ENCODE results near the gene FHOD1. TPM values are rescaled to one million over a fixed set of nuclear protein-coding genes. Genes with fewer than 3 reads are reported as not detected.

The FHOD1 gene
- total RNA-seq, 4 donors from 2014 or later, result 7.7 to 28.8 (median 15.3) TPM

DNA sequence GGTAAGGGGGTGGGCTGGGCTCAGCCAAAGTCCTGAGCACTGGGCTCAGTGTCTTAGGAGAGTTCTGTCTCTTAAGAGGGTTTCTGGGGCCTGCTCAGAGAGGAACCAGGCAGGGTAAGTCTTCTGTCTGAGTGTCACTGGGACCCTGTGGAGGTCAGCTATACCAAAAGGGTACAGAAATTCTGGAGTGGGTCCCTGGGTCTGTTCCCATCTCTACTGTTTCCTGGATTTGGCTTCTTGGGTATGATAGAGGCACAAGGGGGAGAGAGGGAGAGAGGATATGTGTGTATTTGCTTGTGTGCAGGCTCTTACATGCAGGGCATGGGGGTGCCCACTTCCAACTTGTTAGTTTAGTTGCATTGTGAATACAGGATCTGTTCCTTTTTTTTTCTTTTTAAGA lies 53.7 kb downstream of the FHOD1 start:
- TF ChIP-seq POLR2A (IDR thresholded peaks at IDR 0.05) (no peak), EP300 (IDR thresholded peaks at IDR 0.05) (no peak), POLR2AphosphoS5 (IDR thresholded peaks at IDR 0.05) (no peak)
- TF ChIP-seq, protein P1, sequence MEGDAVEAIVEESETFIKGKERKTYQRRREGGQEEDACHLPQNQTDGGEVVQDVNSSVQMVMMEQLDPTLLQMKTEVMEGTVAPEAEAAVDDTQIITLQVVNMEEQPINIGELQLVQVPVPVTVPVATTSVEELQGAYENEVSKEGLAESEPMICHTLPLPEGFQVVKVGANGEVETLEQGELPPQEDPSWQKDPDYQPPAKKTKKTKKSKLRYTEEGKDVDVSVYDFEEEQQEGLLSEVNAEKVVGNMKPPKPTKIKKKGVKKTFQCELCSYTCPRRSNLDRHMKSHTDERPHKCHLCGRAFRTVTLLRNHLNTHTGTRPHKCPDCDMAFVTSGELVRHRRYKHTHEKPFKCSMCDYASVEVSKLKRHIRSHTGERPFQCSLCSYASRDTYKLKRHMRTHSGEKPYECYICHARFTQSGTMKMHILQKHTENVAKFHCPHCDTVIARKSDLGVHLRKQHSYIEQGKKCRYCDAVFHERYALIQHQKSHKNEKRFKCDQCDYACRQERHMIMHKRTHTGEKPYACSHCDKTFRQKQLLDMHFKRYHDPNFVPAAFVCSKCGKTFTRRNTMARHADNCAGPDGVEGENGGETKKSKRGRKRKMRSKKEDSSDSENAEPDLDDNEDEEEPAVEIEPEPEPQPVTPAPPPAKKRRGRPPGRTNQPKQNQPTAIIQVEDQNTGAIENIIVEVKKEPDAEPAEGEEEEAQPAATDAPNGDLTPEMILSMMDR (IDR thresholded peaks at IDR 0.05), result no peak

DNA sequence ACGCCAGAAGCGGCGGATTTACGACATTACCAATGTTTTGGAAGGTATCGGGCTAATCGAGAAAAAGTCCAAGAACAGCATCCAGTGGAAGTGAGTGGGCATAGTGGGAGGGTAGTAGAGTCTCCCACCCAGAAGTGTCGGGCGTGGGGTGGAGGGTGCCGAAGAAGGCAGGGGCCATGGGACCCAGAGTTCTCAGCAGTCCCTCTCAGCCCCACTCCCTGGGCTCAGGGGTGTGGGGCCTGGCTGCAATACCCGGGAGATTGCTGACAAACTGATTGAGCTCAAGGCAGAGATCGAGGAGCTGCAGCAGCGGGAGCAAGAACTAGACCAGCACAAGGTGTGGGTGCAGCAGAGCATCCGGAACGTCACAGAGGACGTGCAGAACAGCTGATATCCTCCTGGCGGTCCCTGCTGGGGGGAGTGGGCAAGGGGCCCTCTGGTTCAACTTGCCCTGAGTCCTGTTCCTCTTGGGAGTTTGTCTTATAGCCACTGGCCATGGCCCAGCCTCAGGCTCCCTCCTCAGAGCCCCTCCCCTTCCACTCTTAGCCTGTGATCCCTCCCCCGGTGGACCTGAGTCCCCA lies 54.4 kb downstream of the FHOD1 start:
- peaks cover 41% of the 10 kb centered on the region for H3K36me3 ChIP-seq
- peak overlapping the region; percentile 83 for H3K4me3 ChIP-seq
- no peak for DNase-seq (ENCODE audit: low spot score in 2 of 2)
- peaks cover 36% of the 10 kb centered on the region for H3K4me1 ChIP-seq
- no peaks in the 10 kb centered on the region for H3K9me3 ChIP-seq
- peak overlapping the region; percentile 55 for H3K27ac ChIP-seq
- H3K27me3 ChIP-seq, result no peaks in the 10 kb centered on the region
- TF ChIP-seq, protein P1 (IDR thresholded peaks at IDR 0.05), result no peak
- no peak for TF ChIP-seq POLR2A (IDR thresholded peaks at IDR 0.05)
- TF ChIP-seq EP300 (IDR thresholded peaks at IDR 0.05), result no peak
- TF ChIP-seq POLR2AphosphoS5 (IDR thresholded peaks at IDR 0.05), result no peak
- 25% methylated on average over 17 of the region's 17 CpGs for WGBS

More for the DNA sequence above, 53.7 kb downstream of the FHOD1 start:
- Histone ChIP-seq H3K4me1 (peaks cover 43% of the 10 kb centered on the region), H3K36me3 (peaks cover 44% of the 10 kb centered on the region), H3K27ac (no peak overlapping the region), H3K4me3 (peak overlapping the region; percentile 83), H3K27me3 (no peaks in the 10 kb centered on the region), H3K9me3 (no peaks in the 10 kb centered on the region)
- DNase-seq (ENCODE audit: low spot score in 2 of 2), result no peak

DNA sequence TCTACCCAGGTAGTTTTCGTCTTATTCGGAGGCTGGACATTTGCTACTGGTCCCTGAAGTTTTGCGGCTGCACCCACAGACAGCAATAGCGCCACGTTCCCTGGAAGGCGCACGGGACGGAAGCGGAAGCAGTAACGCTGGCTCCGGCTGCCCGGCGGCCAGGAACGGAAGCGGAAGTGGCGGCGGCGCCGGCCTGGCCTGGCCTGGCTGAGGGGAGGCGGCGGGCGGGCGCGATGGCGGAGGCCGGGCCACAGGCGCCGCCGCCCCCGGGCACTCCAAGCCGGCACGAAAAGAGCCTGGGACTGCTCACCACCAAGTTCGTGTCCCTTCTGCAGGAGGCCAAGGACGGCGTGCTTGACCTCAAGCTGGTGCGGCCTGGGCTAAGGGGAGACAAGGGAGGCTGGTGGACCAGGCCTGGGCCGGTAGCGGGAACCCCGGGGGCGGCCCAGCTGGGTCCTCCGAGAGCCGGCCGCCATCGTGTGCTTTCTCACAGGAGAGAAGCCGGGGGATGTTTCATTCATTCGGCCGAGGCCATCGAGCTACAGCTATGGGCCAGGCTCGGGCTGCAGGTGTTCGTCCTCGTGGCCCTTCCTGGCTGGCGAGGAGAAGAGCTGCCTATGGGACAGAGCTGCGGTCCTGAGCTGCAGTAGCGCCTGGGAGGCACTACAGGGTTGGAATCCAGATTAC lies 55.1 kb downstream of the FHOD1 start, which contains the start of gene E2F4:
E2F4 (plus strand) TSS at position 161 of the 687 bp plus-strand sequence; CDS start at position 234, 73 bp downstream.
- Histone ChIP-seq H3K4me1 (peaks cover 29% of the 10 kb centered on the region), H3K9me3 (no peaks in the 10 kb centered on the region), H3K4me3 (peak within 1 kb of the TSS; percentile 83), H3K27ac (peak within 1 kb of the TSS; percentile 55), H3K27me3 (no peaks in the 10 kb centered on the region), H3K36me3 (peaks cover 34% of the 10 kb centered on the region)
- DNase-seq (ENCODE audit: low spot score in 2 of 2), result peak; percentile 93 to 95
- 0% methylated on average over 11 of the region's 54 CpGs for WGBS
- TF ChIP-seq POLR2A (IDR thresholded peaks at IDR 0.05) (peak in 1 of 2 donors; percentile 72), EP300 (IDR thresholded peaks at IDR 0.05) (no peak), POLR2AphosphoS5 (IDR thresholded peaks at IDR 0.05) (peak in 2 of 3 donors; percentile 56 to 75)
- TF ChIP-seq, protein P1 (IDR thresholded peaks at IDR 0.05), result no peak

DNA sequence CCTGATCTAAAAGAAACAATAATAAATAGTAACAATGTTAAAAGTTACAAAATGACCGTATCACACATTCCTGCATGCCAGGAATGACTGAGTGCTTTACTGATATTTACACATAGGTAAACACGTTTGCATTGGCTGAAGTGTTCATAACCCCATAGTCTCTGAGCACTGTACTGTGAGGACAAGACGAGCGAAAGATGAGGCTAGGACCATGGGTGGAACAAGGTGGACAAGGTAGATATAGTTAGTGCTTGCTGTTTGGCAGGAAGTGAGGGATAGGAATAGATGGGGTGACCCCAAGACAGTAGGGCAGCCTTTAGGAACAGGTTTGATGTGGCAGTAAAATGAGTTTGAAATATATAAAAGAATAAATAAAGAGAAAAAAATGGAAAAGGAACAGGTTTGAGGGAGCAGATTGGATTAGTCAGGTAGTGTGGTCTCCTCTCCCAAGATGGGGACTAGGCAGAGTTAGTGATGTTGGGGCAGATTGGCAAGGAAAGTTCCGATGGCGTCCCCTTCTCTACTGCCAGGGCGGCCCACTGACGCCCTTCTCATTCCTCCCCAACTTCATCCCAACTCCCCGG lies 55.8 kb downstream of the FHOD1 start:
- Histone ChIP-seq H3K27ac (no peak overlapping the region), H3K4me3 (peak overlapping the region; percentile 83), H3K36me3 (peaks cover 27% of the 10 kb centered on the region), H3K9me3 (no peaks in the 10 kb centered on the region), H3K27me3 (no peaks in the 10 kb centered on the region), H3K4me1 (peaks cover 29% of the 10 kb centered on the region)
- DNase-seq (ENCODE audit: low spot score in 2 of 2), result no peak
- TF ChIP-seq, protein P1 (IDR thresholded peaks at IDR 0.05), result no peak
- TF ChIP-seq POLR2A (IDR thresholded peaks at IDR 0.05) (no peak), EP300 (IDR thresholded peaks at IDR 0.05) (no peak), POLR2AphosphoS5 (IDR thresholded peaks at IDR 0.05) (no peak)
- WGBS, result 26% methylated on average over 9 of the region's 9 CpGs

Data from suprapubic skin (tissue), 4 donors.